Measurements from ENCODE around the gene SLC25A40.
"Not testable (repeated sequence)": the region's sequence is repeated elsewhere in the genome, so short reads cannot be mapped to it uniquely, and the experiment has no call there.

SLC25A40 gene

GRCh38 chr7:87876040-87876868 is at the start of gene SLC25A40, which contains the start of gene DBF4:
SLC25A40 (minus strand) TSS chr7:87876360; CDS start chr7:87858727, 17,633 bp downstream.
DBF4 (plus strand) TSS chr7:87876493; CDS start chr7:87876733, 240 bp downstream.
- Mint-ChIP-seq H3K36me3 (peaks cover 27% of the 10 kb centered on the region), H3K4me1 (ENCODE audit: low read depth) (peaks cover 50% of the 10 kb centered on the region), H3K27ac (peak within 1 kb of the TSS; percentile 93), H3K4me3 (peak within 1 kb of the TSS; percentile 95), H3K9me3 (ENCODE audit: low read depth) (peaks cover 14% of the 10 kb centered on the region), H3K27me3 (no peaks in the 10 kb centered on the region)

- not testable (repeated sequence) for H3K36me3 Mint-ChIP-seq; H3K27ac Mint-ChIP-seq; H3K27me3 Mint-ChIP-seq; H3K9me3 Mint-ChIP-seq (ENCODE audit: low read depth); H3K4me3 Mint-ChIP-seq; H3K4me1 Mint-ChIP-seq (ENCODE audit: low read depth)
Measured at GRCh38 chr7:87922759-87923395, 46.7 kb upstream of the SLC25A40 start.

GRCh38 chr7:87920578-87920977 is 44.4 kb upstream of the SLC25A40 start:
- H3K27me3 Mint-ChIP-seq: peaks cover 3% of the 10 kb centered on the region
- H3K27ac Mint-ChIP-seq: no peak overlapping the region
- H3K4me3 Mint-ChIP-seq: no peak overlapping the region
- no peaks in the 10 kb centered on the region for H3K9me3 Mint-ChIP-seq (ENCODE audit: low read depth)
- H3K4me1 Mint-ChIP-seq (ENCODE audit: low read depth): no peaks in the 10 kb centered on the region
- H3K36me3 Mint-ChIP-seq: peaks cover 3% of the 10 kb centered on the region

GRCh38 chr7:87919875-87920274 is 43.7 kb upstream of the SLC25A40 start:
- Mint-ChIP-seq H3K4me3 (no peak overlapping the region), H3K4me1 (ENCODE audit: low read depth) (no peaks in the 10 kb centered on the region), H3K27ac (no peak overlapping the region), H3K36me3 (peaks cover 3% of the 10 kb centered on the region), H3K27me3 (peaks cover 3% of the 10 kb centered on the region), H3K9me3 (ENCODE audit: low read depth) (no peaks in the 10 kb centered on the region)

GRCh38 chr7:87918740-87919139 is 42.6 kb upstream of the SLC25A40 start:
- no peak overlapping the region for H3K4me3 Mint-ChIP-seq
- H3K27me3 Mint-ChIP-seq: peaks cover 3% of the 10 kb centered on the region
- H3K27ac Mint-ChIP-seq: no peak overlapping the region
- peaks cover 3% of the 10 kb centered on the region for H3K36me3 Mint-ChIP-seq
- no peaks in the 10 kb centered on the region for H3K4me1 Mint-ChIP-seq (ENCODE audit: low read depth)
- no peaks in the 10 kb centered on the region for H3K9me3 Mint-ChIP-seq (ENCODE audit: low read depth)

GRCh38 chr7:87912121-87912520 is 36.0 kb upstream of the SLC25A40 start:
- H3K27me3 Mint-ChIP-seq: no peaks in the 10 kb centered on the region
- peaks cover 6% of the 10 kb centered on the region for H3K4me1 Mint-ChIP-seq (ENCODE audit: low read depth)
- H3K36me3 Mint-ChIP-seq: peaks cover 7% of the 10 kb centered on the region
- H3K9me3 Mint-ChIP-seq (ENCODE audit: low read depth): no peaks in the 10 kb centered on the region
- no peak overlapping the region for H3K27ac Mint-ChIP-seq
- no peak overlapping the region for H3K4me3 Mint-ChIP-seq

- not testable (repeated sequence) for H3K27me3 Mint-ChIP-seq; H3K4me1 Mint-ChIP-seq (ENCODE audit: low read depth); H3K4me3 Mint-ChIP-seq; H3K9me3 Mint-ChIP-seq (ENCODE audit: low read depth); H3K27ac Mint-ChIP-seq; H3K36me3 Mint-ChIP-seq
Measured at GRCh38 chr7:87908814-87909213, 32.7 kb upstream of the SLC25A40 start.

GRCh38 chr7:87907136-87907906 is 31.2 kb upstream of the SLC25A40 start:
- peak overlapping the region; percentile 61 for H3K27ac Mint-ChIP-seq
- not testable (repeated sequence) for H3K4me3 Mint-ChIP-seq; H3K9me3 Mint-ChIP-seq (ENCODE audit: low read depth)

GRCh38 chr7:87899255-87899654 is 23.1 kb upstream of the SLC25A40 start:
- Mint-ChIP-seq H3K36me3 (peaks cover 7% of the 10 kb centered on the region), H3K9me3 (ENCODE audit: low read depth) (no peaks in the 10 kb centered on the region), H3K4me1 (ENCODE audit: low read depth) (no peaks in the 10 kb centered on the region), H3K4me3 (no peak overlapping the region), H3K27me3 (no peaks in the 10 kb centered on the region), H3K27ac (no peak overlapping the region)

More at GRCh38 chr7:87907136-87907906, 31.2 kb upstream of the SLC25A40 start:
- H3K36me3 Mint-ChIP-seq; H3K4me1 Mint-ChIP-seq (ENCODE audit: low read depth); H3K27me3 Mint-ChIP-seq: not testable (repeated sequence)

- H3K36me3 Mint-ChIP-seq: peaks cover 7% of the 10 kb centered on the region
- no peak overlapping the region for H3K27ac Mint-ChIP-seq
- H3K4me3 Mint-ChIP-seq: no peak overlapping the region
- no peaks in the 10 kb centered on the region for H3K27me3 Mint-ChIP-seq
- no peaks in the 10 kb centered on the region for H3K4me1 Mint-ChIP-seq (ENCODE audit: low read depth)
- no peaks in the 10 kb centered on the region for H3K9me3 Mint-ChIP-seq (ENCODE audit: low read depth)
Measured at GRCh38 chr7:87895363-87895762, 19.2 kb upstream of the SLC25A40 start.

- H3K27me3 Mint-ChIP-seq: no peaks in the 10 kb centered on the region
- H3K27ac Mint-ChIP-seq: no peak overlapping the region
- H3K4me1 Mint-ChIP-seq (ENCODE audit: low read depth): peaks cover 11% of the 10 kb centered on the region
- no peak overlapping the region for H3K4me3 Mint-ChIP-seq
- H3K36me3 Mint-ChIP-seq: peaks cover 4% of the 10 kb centered on the region
- no peaks in the 10 kb centered on the region for H3K9me3 Mint-ChIP-seq (ENCODE audit: low read depth)
Measured at GRCh38 chr7:87886875-87887274, 10.7 kb upstream of the SLC25A40 start.

- H3K4me1 Mint-ChIP-seq (ENCODE audit: low read depth): peaks cover 21% of the 10 kb centered on the region
- H3K27me3 Mint-ChIP-seq: no peaks in the 10 kb centered on the region
- no peak overlapping the region for H3K4me3 Mint-ChIP-seq
- no peak overlapping the region for H3K27ac Mint-ChIP-seq
- no peaks in the 10 kb centered on the region for H3K9me3 Mint-ChIP-seq (ENCODE audit: low read depth)
- peaks cover 13% of the 10 kb centered on the region for H3K36me3 Mint-ChIP-seq
Measured at GRCh38 chr7:87885018-87885417, 8.9 kb upstream of the SLC25A40 start.

- H3K27ac Mint-ChIP-seq: no peak overlapping the region
- peaks cover 16% of the 10 kb centered on the region for H3K36me3 Mint-ChIP-seq
- H3K27me3 Mint-ChIP-seq: no peaks in the 10 kb centered on the region
- no peaks in the 10 kb centered on the region for H3K9me3 Mint-ChIP-seq (ENCODE audit: low read depth)
- H3K4me1 Mint-ChIP-seq (ENCODE audit: low read depth): peaks cover 38% of the 10 kb centered on the region
- no peak overlapping the region for H3K4me3 Mint-ChIP-seq
Measured at GRCh38 chr7:87882151-87882937, 6.2 kb upstream of the SLC25A40 start.

GRCh38 chr7:87878208-87878735 is 2.1 kb upstream of the SLC25A40 start:
- Mint-ChIP-seq H3K36me3 (peaks cover 16% of the 10 kb centered on the region), H3K9me3 (ENCODE audit: low read depth) (no peaks in the 10 kb centered on the region), H3K4me3 (peak overlapping the region; percentile 95), H3K4me1 (ENCODE audit: low read depth) (peaks cover 57% of the 10 kb centered on the region), H3K27ac (no peak overlapping the region), H3K27me3 (no peaks in the 10 kb centered on the region)

Measured in activated naive CD8-positive, alpha-beta T cell (primary cell).